CD4-positive, alpha-beta T cell (primary cell): ENCODE data around the gene PLEKHA5. TPM values are rescaled to one million over a fixed set of nuclear protein-coding genes. Genes with fewer than 3 reads are reported as not detected.

Source experiments
- ATAC-seq: fragments of 200-7000 bp; cut with Tn5 transposase; one replicate; pipeline ENCODE4 v1.10.0; 2022; ENCODE audit warnings: mild to moderate bottlenecking; ENCODE audit not compliant: poor library complexity
- CTCF ChIA-PET: fragments of 350-600 bp; sonication (Branson Sonifier 250); formaldehyde crosslinking; loops from one replicate; lab custom pipeline; 2021; ENCODE audit warnings: antibody characterized with exemption, inconsistent platforms; lab: Charles Lee
- POLR2A ChIA-PET: fragments of 350-600 bp; sonication (Branson Sonifier 250); formaldehyde crosslinking; loops from one replicate; lab custom pipeline; 2021; ENCODE audit warnings: antibody characterized with exemption, inconsistent platforms; lab: Charles Lee
- DNase-seq, 14 experiments: peaks; one replicate each; pipeline ENCODE4 v3.0.0-alpha.2; 2013 to 2020; ENCODE audit warnings: mixed read lengths in 2 of 14
- H3K27ac ChIP-seq, 2 donors: one replicate each; pipeline versions ENCODE4 v1.5.1 to v1.7.0; 2013; ENCODE audit warnings: low read length in 2 of 2, low read depth in 1 of 2, mild to moderate bottlenecking in 1 of 2
- H3K27me3 ChIP-seq, 2 experiments: 1 replicate in 1 of 2; 2 replicates in 1 of 2; pipeline versions ENCODE4 v1.6.1 to v1.7.0; 2013; ENCODE audit warnings: low read length in 2 of 2, control low read depth in 1 of 2, mild to moderate bottlenecking in 1 of 2, moderate library complexity in 1 of 2; ENCODE audit not compliant: insufficient read depth in 2 of 2, control insufficient read depth in 1 of 2
- H3K36me3 ChIP-seq: one replicate; pipeline ENCODE4 v1.6.1; 2013; ENCODE audit warnings: low read length, control low read depth; ENCODE audit not compliant: insufficient read depth
- H3K4me1 ChIP-seq: one replicate; pipeline ENCODE4 v1.6.1; 2013; ENCODE audit warnings: low read length, control low read depth; ENCODE audit not compliant: insufficient read depth
- H3K4me3 ChIP-seq: one replicate; pipeline ENCODE4 v1.5.1; 2013; ENCODE audit warnings: mild to moderate bottlenecking, low read length, moderate library complexity
- H3K9me3 ChIP-seq, 2 experiments: 1 replicate in 1 of 2; 2 replicates in 1 of 2; pipeline versions ENCODE4 v1.6.1 to v1.7.0; 2013; ENCODE audit warnings: low read length in 2 of 2, mild to moderate bottlenecking in 2 of 2, control low read depth in 1 of 2, moderate library complexity in 1 of 2; ENCODE audit not compliant: control insufficient read depth in 1 of 2, insufficient read depth in 1 of 2
- H3K27ac Mint-ChIP-seq: one replicate; pipeline ENCODE4 v1.8.0; 2020; ENCODE audit warnings: mixed read lengths
- H3K27me3 Mint-ChIP-seq: one replicate; pipeline ENCODE4 v1.8.0; 2021; ENCODE audit warnings: mixed read lengths
- H3K36me3 Mint-ChIP-seq: one replicate; pipeline ENCODE4 v1.8.0; 2021; ENCODE audit warnings: low read depth, mixed read lengths
- H3K4me1 Mint-ChIP-seq: one replicate; pipeline ENCODE4 v1.8.0; 2021; ENCODE audit warnings: low read depth, mixed read lengths
- H3K4me3 Mint-ChIP-seq: one replicate; pipeline ENCODE4 v1.8.0; 2020; ENCODE audit warnings: mild to moderate bottlenecking, mixed read lengths
- H3K9me3 Mint-ChIP-seq: one replicate; pipeline ENCODE4 v1.8.0; 2020; ENCODE audit warnings: mixed read lengths
- intact Hi-C, 2 experiments: fragments of 100-400 bp; cut with DNase I in 1 of 2; cut with micrococcal nuclease in 1 of 2; formaldehyde crosslinking; loops; one replicate each; pipeline versions ENCODE4 v1.15.1 to v1.9.0; 2023 to 2025; cut with DNase I, micrococcal nuclease
- total RNA-seq, 174 experiments: library from RNA in 2 of 174; stranded (reverse) in 2 of 174; gene quantifications; one replicate each; pipeline ENCODE4 v1.2.3 and lab custom pipeline; 2021 to 2026
- TF ChIP-seq, protein P1 (sequence below): fragments of 200-600 bp; IDR thresholded peaks from one replicate; pipeline ENCODE4 v1.8.0; 2022; ENCODE audit warnings: antibody characterized with exemption, mild to moderate bottlenecking

Gene PLEKHA5
- total RNA-seq, 2 experiments from 2014 or later, result 4.5 to 5.4 TPM

DNA sequence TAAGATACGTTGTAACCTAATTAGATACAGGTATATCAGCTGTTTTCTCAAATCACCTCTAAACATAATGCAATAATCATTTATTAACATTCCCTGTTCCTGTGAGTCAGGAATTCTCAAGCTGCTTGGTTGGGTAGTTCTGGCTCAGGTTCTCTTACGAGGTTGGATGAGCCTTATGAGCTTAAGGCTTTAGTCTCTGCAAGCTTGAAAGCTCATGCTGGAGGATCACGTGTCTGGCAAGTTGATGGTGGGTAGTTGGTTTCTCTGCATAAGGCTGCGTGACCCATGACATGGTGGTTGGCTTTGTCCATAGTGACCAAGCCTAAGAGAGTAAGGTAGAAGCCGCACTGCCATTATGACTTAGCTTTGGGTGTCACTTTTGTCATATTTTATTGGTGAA, 62.0 kb downstream of the PLEKHA5 start:
- no peaks in the 10 kb centered on the region for H3K27me3 ChIP-seq
- intact Hi-C loops, result no loop called here
- TF ChIP-seq, protein P1, sequence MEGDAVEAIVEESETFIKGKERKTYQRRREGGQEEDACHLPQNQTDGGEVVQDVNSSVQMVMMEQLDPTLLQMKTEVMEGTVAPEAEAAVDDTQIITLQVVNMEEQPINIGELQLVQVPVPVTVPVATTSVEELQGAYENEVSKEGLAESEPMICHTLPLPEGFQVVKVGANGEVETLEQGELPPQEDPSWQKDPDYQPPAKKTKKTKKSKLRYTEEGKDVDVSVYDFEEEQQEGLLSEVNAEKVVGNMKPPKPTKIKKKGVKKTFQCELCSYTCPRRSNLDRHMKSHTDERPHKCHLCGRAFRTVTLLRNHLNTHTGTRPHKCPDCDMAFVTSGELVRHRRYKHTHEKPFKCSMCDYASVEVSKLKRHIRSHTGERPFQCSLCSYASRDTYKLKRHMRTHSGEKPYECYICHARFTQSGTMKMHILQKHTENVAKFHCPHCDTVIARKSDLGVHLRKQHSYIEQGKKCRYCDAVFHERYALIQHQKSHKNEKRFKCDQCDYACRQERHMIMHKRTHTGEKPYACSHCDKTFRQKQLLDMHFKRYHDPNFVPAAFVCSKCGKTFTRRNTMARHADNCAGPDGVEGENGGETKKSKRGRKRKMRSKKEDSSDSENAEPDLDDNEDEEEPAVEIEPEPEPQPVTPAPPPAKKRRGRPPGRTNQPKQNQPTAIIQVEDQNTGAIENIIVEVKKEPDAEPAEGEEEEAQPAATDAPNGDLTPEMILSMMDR, result no peak
- no peak for DNase-seq
- H3K9me3 ChIP-seq, result no peaks in the 10 kb centered on the region
- Mint-ChIP-seq H3K4me1 (no peaks in the 10 kb centered on the region), H3K36me3 (no peaks in the 10 kb centered on the region), H3K27me3 (no peaks in the 10 kb centered on the region), H3K4me3 (no peak overlapping the region), H3K27ac (no peak overlapping the region), H3K9me3 (no peaks in the 10 kb centered on the region)
- POLR2A ChIA-PET, result no interaction called here
- H3K27ac ChIP-seq, result no peak overlapping the region
- no peaks in the 10 kb centered on the region for H3K36me3 ChIP-seq
- no peak for ATAC-seq
- no peak overlapping the region for H3K4me3 ChIP-seq
- CTCF ChIA-PET, result no interaction called here
- H3K4me1 ChIP-seq, result no peaks in the 10 kb centered on the region

DNA sequence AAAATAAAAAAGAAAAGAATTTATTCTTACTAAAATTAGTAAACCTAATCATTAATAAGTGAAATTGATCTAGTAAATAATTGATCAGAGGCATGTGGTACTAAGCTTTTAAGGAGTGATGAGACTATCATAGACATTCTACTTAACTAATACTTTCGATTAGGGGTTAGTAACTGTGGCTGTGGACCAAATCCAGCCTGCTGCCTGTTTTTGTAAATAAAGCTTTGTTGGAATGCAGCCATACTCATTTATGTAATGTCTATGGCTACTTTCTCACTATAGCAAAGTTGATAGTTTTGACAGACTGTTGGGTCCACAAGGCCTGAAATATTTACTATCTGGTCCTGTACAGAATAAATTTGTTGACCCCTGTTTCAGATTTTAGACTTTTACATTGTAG, 63.2 kb downstream of the PLEKHA5 start:
- intact Hi-C loops, result no loop called here
- ATAC-seq (no peak), DNase-seq (no peak)
- Mint-ChIP-seq H3K36me3 (no peaks in the 10 kb centered on the region), H3K27me3 (no peaks in the 10 kb centered on the region), H3K27ac (no peak overlapping the region), H3K9me3 (no peaks in the 10 kb centered on the region), H3K4me3 (no peak overlapping the region), H3K4me1 (no peaks in the 10 kb centered on the region)
- CTCF ChIA-PET, result no interaction called here
- no peak overlapping the region for H3K27ac ChIP-seq
- H3K36me3 ChIP-seq, result no peaks in the 10 kb centered on the region
- TF ChIP-seq, protein P1, result no peak
- POLR2A ChIA-PET, result no interaction called here
- H3K9me3 ChIP-seq, result no peaks in the 10 kb centered on the region
- no peaks in the 10 kb centered on the region for H3K4me1 ChIP-seq
- H3K27me3 ChIP-seq, result no peaks in the 10 kb centered on the region
- H3K4me3 ChIP-seq, result no peak overlapping the region

DNA sequence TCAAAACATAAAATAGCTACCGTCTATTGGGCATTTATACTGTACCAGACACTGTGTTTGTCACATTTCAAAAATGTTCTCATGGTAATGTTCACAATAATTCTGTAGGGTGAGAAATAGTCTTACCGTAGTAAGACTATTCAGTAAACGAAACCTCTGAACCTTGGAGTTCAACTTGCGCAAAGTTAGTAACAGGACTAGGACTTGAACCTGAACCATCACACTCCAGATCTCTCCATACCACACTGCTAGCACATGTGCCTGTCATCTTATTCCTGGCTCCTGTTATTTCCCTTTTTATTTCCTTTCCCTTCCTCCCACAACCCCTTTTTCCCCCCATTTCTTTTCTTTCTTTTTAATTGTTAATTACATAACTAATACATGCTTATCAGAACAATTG, 65.4 kb downstream of the PLEKHA5 start:
- Mint-ChIP-seq H3K36me3 (no peaks in the 10 kb centered on the region), H3K27ac (no peak overlapping the region), H3K27me3 (no peaks in the 10 kb centered on the region), H3K9me3 (no peaks in the 10 kb centered on the region), H3K4me3 (no peak overlapping the region), H3K4me1 (no peaks in the 10 kb centered on the region)
- Histone ChIP-seq H3K27ac (no peak overlapping the region), H3K4me1 (no peaks in the 10 kb centered on the region), H3K9me3 (no peaks in the 10 kb centered on the region), H3K27me3 (no peaks in the 10 kb centered on the region), H3K36me3 (no peaks in the 10 kb centered on the region), H3K4me3 (no peak overlapping the region)
- ATAC-seq (no peak), DNase-seq (no peak)
- intact Hi-C loops, result no loop called here
- ChIA-PET POLR2A (no interaction called here), CTCF (no interaction called here)
- TF ChIP-seq, protein P1, result no peak
